Pulmonary artery endothelial cell (primary cell): Measurements from ENCODE around the gene GFER. TPM values are rescaled to one million over a fixed set of nuclear protein-coding genes. Genes with fewer than 3 reads are reported as not detected.
A peak's percentile ranks its signal among the peaks of the same experiment; 100 is the strongest.
"Not testable (repeated sequence)": the region's sequence is repeated elsewhere in the genome, so short reads cannot be mapped to it uniquely, and the experiment has no call there.

Source experiments
- DNase-seq: peaks from one replicate; pipeline ENCODE4 v3.0.0-alpha.2; 2011; ENCODE audit warnings: low read depth, low spot score
- total RNA-seq: library from RNA; depleted of rRNA; stranded (reverse); fragments of >200 nt; gene quantifications from 2 replicates; pipeline ENCODE4 v1.2.3, GENCODE V29; 2014

Gene GFER
- 13.5 and 21.1 TPM in 2 replicates for total RNA-seq

DNA sequence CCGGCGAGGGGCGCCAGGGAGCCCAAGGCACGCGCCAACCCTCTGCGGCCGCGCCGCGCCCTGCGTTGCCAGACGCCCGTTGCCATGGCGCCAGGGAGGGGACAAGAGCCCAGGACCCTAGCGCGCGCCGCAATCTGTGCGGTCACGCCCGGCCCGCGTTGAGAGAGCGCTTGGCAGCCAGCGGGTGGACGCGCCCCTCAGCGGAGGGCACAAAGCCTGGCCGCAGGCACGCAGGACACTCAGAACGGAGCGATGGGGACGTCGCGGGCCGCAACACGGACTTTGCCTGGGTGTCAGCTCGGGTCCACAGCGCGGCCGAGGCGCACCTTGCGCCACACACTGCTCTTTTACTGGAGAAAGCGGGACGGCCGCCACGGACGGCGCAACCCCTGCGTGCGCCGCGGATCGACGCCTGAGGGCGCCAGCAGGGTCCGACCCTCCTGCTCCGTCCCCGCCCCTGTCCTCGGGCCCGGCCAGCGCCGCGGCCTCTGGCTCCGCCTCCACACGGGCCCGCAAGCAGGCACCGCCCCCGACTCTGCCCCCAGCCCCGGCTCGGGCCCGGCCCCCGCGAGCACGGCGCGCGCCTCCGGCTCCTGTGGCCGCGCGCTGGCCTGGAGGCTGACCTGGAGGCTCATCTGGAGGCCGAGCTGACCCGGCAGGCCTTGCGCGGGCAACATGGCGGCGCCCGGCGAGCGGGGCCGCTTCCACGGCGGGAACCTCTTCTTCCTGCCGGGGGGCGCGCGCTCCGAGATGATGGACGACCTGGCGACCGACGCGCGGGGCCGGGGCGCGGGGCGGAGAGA is at the start of gene GFER:
Gene GFER (plus strand): TSS at position 650 of the 803 bp plus-strand sequence. CDS start 26 bp downstream, at position 676.
- peak; percentile 76 for DNase-seq

DNA sequence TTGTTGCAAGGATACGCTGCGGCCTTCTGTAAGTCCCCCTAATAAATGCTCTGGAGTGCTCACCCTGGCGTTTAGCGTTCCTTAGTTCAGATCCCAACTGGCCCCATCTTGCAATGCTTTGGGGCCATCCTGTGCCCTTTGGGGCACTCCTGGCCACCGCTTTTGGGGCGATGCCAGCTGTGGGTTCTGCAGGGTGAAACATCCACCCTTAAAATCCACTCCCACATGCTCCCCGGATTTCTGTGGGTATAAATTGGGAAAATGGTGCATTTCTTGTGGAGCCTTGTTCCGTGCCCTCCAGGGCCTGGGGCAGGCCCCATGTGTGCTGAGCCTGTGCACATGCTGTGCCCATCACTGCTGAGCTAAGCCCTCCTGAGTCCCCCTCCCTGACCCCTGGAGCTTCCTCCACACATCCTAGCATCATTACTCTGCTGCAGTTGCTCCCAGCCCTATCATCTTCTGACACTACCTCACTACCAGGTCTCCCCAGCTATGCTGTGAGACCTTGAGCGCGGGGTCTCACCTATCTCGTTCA is 47.0 kb upstream of the GFER start:
- no peak for DNase-seq

DNA sequence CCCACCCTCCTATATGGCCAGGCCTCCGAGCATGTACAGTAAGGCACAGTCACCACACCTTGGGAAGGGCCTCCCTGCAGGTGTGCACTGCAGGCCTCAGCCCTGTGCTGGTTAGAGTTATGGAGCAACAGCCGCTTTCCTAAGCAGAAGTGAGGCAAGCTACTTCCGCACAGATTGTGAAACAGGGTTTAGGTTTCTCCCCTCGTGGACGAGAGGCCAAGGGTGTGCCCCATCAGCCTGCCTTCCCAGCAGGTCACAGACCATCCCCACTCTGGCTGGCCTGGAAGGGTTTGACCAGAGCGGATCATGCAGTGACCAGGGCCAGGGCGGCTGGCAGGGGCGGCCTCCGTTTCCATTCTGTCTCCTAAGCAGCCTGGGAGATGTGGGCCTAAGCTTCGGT is 45.7 kb upstream of the GFER start:
- no peak for DNase-seq

DNA sequence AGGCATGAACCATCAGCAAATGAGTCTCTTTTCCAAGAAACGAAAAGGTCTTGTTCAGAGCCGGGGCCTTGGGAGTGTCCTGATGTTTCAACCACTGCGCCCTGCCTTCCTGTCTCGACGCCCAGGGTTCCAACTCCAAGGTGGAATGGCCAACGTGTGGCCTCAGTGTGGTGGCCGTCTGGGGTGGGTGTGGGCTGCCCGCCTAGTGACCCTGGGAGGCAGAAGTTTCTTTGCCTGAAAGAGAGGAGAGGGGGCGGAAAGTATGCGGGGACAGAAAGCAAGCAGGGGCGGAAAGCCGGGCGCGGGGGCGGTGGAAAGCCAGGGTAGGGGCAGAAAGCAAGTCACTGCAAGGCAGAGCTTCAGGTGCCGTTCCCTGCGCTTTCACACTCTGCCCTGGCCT is 45.1 kb upstream of the GFER start:
- no peak for DNase-seq

DNA sequence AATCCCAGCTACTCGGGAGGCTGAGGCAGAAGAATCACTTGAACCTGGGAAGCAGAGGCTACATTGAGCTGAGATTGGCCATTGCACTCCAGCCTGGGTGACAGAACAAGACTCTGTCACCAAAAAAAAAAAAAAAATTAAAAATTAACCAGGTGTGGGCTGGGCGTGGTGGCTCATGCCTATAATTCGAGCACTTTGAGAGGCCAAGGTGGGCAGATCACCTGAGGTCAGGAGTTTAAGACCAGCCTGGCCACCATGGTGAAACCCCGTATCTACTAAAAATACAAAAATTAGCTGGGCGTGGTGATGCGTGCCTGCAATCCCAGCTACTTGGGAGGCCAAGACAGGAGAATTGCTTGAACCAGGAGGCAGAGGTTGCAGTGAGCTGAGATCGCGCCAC is 44.2 kb upstream of the GFER start:
- DNase-seq: not testable (repeated sequence)

DNA sequence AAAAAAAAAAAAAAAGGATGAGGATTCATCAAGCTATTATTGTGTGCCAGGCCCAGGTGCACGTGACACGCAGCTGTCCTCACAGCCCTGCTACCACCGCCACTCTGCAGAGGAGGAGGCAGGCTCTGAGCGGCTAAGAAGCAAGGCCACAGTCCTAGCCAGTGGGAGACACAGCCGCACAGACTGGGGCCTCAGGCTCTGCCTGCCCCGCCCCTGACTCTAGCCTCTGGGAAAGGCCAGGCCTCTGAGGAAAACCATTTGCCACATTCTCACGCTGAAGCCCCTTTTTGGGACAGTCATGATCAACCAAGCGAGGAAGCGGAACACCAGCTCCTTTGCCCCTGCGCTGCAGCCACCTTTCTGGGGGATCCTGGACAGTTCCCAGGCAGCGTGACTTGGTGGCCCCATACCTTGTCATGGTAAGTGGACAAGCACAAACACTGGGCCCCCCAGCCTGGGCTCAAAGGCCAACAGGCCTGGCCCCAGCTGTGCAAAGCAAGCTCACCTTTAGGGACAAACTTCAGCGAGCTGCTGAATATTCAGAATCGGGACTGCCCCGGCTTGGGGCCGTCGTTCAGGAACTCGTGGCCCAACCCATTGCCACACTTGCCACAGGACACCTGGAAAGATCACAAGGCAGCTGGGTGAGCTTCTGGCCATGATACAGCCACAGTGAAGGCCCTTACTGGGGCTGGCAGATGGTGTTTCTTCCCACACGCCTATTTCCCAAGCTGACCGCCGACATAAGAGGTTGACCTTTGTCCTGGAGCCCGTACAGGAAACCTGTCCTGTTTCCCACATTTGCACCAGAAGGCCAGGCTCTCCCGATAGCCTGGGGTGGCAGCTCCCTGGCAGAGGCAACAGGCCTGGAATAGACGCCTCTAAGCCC is 43.5 kb upstream of the GFER start:
- DNase-seq: no peak

DNA sequence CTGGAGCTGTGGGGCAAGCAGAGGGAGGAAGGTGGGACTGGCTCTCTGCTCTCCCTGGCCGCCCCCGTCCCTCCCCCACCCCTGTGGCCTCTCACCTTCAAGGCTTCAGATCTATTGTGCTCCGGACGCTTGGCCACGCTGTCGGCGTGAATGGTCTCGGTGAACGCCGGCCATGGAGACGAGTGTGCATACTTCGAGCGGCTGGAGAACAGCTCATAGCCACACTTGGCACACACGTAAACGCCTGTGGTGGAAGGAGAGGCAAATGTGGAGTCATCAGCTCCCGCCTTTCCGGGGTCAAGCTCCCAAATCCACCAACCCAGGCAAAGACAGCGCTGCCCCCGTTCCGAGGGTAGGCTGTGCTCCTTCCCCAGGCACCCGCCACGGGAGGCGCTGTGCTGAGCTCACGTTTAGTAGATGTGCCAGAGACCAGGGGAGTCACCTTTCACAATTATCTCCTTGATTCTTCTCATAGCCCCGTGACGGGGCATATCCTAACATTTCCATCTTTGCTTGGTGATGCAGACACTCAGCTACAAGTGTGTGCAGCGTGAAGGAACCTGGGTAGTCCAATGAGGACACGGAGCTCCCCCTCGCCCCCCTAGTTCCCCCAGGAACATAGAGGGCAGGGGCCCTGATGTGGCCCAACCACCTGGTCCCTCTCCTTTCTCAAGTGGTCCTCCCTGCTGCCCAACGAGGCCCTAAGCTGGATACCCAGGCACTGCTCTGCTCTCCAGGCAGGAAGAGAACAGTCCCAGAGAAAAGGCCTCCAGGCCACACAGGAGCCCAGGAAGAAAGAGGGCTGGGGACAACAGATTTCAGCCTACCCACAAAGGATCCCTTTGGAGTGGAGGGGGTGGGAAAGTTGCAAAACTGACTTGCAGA is 42.6 kb upstream of the GFER start:
- no peak for DNase-seq

DNA sequence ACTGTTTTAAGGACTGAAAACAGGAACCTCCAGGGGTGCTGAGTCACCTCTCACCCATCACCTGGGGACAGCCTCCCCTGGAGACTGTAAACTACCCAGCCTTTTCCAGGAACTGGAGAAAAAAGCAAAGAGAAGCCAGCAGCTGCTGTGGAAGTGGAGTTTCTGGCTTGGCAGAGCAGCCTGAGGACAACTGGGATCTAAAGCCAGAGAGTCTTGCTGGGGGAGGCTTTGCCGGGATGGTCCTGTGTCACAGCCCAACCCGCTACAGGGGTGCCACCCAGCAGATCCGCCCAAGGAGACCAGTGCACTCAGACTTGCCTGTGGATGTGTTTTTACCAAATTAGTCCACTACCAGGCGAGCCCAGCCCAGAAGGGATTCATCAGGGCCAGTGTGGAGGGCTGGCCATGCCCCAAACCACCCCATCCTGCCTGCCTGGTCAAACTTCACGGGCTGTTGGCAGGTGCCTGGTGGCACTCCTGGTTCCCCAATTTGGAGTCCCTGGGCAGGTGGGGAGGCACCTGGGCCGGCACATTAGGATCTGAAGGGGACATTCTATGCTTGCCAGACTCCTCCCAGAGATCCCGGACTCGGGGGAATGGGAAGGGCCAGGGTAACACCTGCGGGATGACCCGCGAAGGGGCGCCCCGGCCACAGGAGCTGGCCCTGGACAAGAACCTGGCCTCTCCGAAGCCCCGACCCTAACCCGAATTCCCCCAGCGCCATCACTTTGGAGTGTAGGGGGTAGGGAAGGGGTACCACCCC is 41.8 kb upstream of the GFER start:
- no peak for DNase-seq

DNA sequence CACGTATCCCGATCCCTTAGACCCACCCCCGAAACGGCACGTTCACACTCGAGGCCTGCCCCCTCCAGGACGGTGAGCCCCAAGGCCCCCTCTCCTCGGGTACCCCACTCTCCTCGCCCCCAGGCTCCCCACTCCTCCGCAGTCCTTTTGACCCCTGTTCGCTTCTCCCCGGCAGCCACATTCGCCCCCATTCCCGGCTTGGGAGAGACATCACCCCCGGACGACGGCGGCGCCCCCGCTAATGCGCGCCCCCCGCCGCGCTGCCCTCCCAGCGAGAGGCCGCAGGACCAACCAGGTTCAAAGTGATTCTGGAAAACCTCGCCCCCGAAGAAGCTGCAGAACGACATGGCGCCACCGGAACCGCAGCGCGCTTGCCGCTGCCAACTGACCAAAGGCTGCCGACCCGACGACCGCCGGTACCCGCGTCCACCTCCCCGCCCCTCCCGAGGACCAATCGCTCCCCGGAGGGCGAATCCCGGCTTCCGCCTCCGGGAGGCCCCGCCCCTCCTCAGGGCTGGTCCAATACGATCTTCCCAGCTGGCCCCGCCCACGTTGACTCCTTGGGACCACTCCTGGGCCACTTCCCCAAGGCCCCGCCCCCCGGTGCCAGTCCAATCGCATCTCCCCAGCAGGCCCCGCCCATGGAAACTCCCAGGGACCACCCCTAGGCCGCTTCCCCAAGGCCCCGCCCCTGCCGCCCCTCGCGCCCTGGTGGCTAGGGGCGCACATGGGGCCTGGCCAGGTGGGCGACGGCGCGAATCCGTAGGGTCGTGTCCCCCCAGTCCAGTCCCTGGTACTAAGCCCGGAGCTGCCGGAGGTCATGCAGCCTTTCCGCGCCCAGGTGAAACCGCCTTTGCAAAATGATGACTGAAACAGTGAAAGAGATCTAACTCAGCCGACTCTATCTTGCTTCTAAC is 40.9 kb upstream of the GFER start, which contains the start of gene MSRB1:
Gene MSRB1 (minus strand): TSS at position 390 of the 917 bp plus-strand sequence. CDS start 43 bp downstream, at position 347.
- peak; percentile 92 for DNase-seq

DNA sequence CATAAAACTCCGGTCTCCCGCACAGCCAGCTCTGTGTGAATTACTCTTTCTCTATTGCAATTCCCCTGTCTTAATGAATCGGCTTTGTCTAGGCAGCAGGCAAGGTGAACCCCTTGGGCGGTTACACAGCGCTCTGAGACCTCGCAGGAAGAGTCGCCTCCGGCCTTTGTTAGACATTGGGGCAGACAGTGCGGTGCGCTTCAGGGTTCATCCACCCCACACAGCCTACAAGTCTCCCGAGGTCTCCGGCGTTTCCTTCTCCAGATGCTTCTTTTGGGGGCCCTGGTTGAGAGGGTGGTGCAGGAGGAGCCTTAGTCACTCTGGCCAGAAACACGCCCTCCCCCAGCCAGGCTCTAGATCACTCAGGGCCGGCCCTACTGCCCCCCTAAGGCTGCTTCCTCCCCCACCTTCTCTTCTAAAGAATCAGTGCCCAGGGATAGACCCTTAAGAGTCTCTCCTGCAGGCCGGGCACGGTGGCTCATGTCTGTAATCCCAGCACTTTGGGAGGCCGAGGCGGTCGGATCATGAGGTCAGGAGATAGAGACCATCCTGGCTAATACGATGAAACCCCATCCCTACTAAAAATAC is 39.3 kb upstream of the GFER start:
- DNase-seq: no peak

DNA sequence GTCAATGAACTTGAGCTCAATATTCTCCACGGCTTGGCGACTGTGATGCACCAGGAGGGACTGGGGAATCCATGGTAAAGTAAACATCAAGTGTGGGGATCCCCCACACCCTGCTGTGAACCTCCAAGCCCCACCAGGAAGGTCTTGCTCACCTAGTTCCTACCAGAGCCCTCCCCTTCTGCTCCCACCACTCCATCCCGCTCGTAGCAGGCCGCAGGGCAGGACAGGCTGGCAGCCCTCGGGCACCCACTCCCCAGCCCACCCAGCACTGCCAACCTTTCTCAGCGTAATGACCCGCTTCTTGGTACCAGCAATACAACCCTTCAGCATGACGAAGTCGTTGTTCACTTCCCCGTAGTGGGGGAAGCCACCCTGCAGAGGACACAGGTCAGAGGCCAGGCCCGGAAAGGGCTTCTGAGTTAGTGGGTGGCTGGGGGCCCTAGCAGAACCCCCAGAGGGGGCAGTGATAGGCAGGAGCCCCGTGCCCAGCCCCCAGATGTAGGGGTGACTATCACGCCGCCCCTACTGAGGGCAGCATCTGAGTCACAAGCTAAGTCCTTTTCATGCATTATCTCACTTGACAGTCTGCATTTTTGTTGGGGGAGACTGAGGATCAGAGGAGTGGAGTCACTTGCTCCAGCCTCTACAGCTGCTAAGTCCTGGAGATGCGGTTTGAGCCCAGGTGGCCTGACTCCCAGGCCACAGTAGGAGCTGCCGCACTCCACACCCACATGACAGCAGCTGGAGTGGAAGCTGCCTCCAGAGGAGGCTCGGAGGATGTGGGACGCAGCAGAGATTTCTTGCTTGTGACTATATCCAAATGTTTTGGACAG is 38.2 kb upstream of the GFER start:
- no peak for DNase-seq

DNA sequence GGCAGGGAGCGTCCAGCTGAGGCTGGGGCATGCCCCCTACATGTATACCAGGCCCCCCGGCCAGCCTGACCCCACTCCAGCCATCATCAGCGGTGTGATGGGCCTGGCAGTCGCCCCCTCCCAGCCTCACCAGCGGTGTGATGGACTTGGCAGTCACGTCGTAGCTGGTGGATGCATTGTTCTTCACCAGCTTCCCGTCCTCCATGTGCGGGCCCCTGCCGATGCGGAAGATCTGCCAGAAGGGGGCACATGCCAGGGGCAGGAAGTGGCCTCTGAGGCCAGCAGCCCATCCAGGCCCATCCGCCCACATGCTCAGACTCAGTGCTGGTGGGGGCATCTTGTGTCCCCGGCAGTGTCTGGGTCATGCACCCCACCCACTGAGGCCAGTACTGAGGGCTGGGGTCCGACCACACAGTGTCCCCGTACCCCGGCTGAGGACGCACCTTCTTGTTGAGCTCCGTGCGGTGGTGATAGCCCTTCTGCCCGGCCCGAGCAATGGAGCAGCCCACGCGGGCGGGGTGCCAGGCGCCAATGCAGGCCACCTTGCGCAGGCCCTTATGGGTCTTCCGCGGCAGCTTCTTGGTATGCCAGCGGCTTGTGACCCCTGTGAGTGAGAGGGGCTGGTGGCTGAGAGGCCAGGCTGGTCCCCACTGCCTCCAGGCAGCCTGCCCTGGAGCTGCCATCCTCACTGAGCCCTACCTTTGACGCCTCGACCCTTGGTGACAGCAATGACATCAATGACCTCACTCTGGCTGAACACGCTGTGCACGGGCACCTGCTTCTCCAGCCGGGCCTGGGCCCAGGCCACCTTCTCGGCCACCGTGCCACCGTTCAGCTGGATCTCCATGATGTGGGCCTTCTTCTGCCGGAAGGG is 37.3 kb upstream of the GFER start:
- no peak for DNase-seq

DNA sequence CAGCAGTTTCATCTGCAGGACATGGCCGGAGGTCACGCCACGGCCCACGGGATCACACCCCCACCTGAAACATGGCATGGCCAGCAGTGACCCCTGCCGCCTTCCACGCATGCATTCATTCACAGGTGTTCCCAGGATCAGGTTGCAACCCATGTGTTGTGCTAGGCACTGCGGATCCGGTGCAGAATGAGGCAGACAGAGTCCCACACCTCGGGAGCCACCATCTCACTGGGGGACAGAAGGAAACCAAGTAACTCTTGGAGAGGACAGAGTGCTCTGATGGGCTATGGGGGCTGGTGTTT is 36.7 kb upstream of the GFER start:
- no peak for DNase-seq

DNA sequence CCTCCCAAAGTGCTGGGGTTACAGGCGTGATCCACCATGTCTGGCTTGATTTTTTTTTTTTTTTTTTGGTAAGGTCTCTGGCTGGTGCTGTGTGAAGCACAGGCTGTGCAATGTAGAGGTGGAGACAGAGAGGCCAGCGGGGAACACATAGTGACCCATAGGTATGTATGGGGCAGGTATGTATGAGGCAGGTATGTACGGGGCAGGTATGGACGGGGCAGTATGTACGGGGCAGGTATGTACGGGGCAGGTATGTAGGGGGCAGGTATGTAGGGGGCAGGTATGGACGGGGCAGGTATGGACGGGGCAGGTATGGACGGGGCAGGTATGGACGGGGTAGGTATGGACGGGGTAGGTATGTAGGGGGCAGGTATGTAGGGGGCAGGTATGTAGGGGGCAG is 34.5 kb upstream of the GFER start:
- no peak for DNase-seq

DNA sequence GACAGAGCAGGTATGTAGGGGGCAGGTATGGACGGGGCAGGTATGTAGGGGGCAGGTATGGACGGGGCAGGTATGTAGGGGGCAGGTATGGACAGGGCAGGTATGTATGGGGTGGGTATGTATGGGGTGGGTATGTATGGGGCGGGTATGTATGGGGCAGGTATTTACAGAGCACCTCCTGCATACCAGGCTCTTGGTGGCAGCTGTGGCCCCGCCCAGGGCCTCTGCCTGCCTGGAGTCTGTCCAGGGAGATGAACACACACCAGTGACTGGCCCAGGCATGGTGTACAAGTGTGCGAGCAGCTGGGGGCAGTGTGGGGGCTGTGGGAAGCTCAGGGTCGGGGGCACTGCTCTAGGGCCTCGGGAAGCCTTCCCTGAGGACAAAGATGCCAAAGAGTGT is 33.9 kb upstream of the GFER start:
- DNase-seq: no peak

DNA sequence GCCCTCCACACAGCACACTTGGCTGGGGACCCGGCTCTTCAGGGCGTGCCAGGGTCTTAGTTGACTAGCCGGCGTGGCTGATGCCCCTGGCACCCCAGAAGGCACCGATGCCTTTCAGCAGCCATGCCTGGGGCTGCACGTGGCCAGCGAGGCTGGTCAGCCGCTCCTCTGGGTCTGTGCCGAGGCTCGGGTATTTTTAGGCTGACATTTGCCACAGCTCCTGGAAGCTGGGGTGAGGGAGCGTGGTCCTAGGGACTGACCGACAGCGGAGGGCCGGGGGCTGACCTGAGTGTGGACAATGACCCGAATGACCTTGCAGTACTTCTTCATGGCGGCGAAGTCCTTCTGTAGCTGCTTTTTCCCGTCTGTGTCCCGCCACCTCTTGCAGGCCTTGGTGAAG is 33.4 kb upstream of the GFER start:
- DNase-seq: no peak

DNA sequence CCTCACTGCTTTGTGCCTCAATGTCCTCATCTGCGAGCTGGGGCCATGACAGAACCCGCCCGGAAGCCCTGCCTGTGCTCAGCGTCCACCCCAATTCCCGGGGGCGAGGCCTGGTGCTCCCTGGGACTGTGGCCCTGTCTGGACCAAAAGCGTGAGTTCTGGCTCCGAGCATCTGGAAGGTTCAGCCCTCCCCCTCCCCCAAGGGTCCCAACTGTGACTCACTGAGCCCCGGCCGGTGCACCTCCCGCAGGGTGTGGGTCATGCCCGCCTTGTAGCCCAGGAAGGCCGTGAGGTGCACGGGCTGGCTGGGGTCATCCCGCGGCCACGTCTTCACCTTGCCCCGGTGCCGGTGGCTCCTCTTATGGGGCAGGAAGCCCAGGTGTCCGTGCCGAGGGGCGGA is 30.3 kb upstream of the GFER start:
- no peak for DNase-seq
